ENCODE results near the gene RHBDL3.

Gene RHBDL3

DNA sequence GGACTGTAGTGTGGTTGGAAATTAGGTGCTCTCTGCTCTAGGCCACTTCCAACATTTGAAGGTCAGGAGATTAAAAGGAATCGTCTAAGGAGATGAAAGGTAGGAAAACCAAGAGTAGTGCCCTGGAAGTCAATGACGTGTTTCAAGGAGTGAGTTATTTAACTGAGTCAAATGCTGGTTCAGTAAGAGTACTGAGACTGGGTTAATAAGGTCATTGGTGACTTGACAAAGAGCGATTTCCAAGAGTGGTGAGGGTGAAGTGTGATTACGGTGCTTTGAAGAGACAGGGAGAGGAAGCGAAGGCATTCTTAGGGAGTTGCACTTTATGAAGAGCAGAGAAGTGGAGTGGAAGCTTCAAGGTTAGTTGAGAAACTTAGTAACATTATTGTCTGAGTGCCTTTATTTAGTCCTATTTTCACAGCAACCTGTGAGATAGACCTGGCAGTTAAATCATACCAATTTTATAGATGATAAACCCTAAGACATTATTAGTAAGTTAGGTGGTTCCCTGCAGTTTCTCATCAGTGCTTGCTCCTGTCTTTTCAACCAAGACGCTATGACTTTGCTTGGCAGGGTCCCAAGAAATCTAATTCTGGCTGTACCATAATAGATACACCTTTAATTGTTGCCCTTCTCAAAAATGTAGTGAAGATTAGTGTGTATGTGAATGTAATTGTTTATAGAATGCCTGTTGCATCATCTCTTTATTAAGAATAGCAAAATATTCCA, 90.2 kb downstream of the RHBDL3 start:
- no peaks in the 10 kb centered on the region for H3K27me3 ChIP-seq (ENCODE audit: low read length)
- H3K9me2 ChIP-seq (replicated peaks; ENCODE audit: insufficient read depth, low read length): no peaks in the 10 kb centered on the region
- H3K36me3 ChIP-seq (ENCODE audit: low read length): peaks cover 71% of the 10 kb centered on the region
- no peak overlapping the region for H2AFZ ChIP-seq (ENCODE audit: low read depth, low read length, severe bottlenecking)
- TF ChIP-seq, protein P1, sequence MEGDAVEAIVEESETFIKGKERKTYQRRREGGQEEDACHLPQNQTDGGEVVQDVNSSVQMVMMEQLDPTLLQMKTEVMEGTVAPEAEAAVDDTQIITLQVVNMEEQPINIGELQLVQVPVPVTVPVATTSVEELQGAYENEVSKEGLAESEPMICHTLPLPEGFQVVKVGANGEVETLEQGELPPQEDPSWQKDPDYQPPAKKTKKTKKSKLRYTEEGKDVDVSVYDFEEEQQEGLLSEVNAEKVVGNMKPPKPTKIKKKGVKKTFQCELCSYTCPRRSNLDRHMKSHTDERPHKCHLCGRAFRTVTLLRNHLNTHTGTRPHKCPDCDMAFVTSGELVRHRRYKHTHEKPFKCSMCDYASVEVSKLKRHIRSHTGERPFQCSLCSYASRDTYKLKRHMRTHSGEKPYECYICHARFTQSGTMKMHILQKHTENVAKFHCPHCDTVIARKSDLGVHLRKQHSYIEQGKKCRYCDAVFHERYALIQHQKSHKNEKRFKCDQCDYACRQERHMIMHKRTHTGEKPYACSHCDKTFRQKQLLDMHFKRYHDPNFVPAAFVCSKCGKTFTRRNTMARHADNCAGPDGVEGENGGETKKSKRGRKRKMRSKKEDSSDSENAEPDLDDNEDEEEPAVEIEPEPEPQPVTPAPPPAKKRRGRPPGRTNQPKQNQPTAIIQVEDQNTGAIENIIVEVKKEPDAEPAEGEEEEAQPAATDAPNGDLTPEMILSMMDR (IDR thresholded peaks at IDR 0.05; ENCODE audit: insufficient read depth, low read length, poor library complexity, severe bottlenecking): no peak
- no peak for TF ChIP-seq EZH2phosphoT487 (conservative IDR thresholded peaks at IDR 0.05; ENCODE audit: low read length)
- H3K27ac ChIP-seq (ENCODE audit: low read depth, low read length): no peak overlapping the region
- H3K4me3 ChIP-seq (ENCODE audit: insufficient read depth, low read length, poor library complexity, severe bottlenecking): no peak overlapping the region
- no peak overlapping the region for H3K4me2 ChIP-seq (ENCODE audit: low read depth, low read length, poor library complexity, severe bottlenecking)
- peaks cover 10% of the 10 kb centered on the region; the same call in 1 of the 2 replicates for H3F3A ChIP-seq (ENCODE audit: insufficient read depth)
- H3K9me3 ChIP-seq (ENCODE audit: insufficient read depth, low read length): no peaks in the 10 kb centered on the region
- peaks cover 71% of the 10 kb centered on the region for H4K20me1 ChIP-seq (ENCODE audit: low read depth, low read length)
- no peak overlapping the region for H3K9ac ChIP-seq (ENCODE audit: low read length)
- peaks cover 94% of the 10 kb centered on the region for H3K79me2 ChIP-seq (ENCODE audit: insufficient read depth, low read length)

DNA sequence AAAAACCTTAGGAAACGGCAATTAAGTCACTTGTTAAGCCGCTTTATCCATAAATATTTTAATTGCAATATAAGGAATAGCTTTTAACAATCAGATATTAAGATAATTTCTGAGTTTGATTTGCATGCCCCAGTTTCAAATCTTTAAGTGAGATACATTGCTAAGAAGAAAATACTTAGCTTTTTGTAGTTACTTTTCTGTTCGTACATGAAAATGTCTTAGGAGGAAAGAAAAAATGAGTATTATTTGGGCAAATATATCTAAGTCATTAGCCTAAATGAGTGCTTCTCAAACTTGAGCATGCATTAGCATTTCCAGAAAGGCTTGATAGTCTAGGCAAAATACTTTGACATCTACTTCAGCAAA, 90.7 kb downstream of the RHBDL3 start:
- TF ChIP-seq EZH2phosphoT487 (conservative IDR thresholded peaks at IDR 0.05; ENCODE audit: low read length): no peak
- TF ChIP-seq, protein P1 (IDR thresholded peaks at IDR 0.05; ENCODE audit: insufficient read depth, low read length, poor library complexity, severe bottlenecking): no peak
- Histone ChIP-seq H3K27ac (ENCODE audit: low read depth, low read length) (no peak overlapping the region), H3K9me3 (ENCODE audit: insufficient read depth, low read length) (no peaks in the 10 kb centered on the region), H2AFZ (ENCODE audit: low read depth, low read length, severe bottlenecking) (no peak overlapping the region), H4K20me1 (ENCODE audit: low read depth, low read length) (peaks cover 71% of the 10 kb centered on the region), H3K4me2 (ENCODE audit: low read depth, low read length, poor library complexity, severe bottlenecking) (no peak overlapping the region), H3K9ac (ENCODE audit: low read length) (no peak overlapping the region), H3F3A (ENCODE audit: insufficient read depth) (peaks cover 14% of the 10 kb centered on the region; the same call in 1 of the 2 replicates), H3K4me3 (ENCODE audit: insufficient read depth, low read length, poor library complexity, severe bottlenecking) (no peak overlapping the region), H3K27me3 (ENCODE audit: low read length) (no peaks in the 10 kb centered on the region), H3K79me2 (ENCODE audit: insufficient read depth, low read length) (peaks cover 94% of the 10 kb centered on the region), H3K36me3 (ENCODE audit: low read length) (peaks cover 71% of the 10 kb centered on the region), H3K9me2 (replicated peaks; ENCODE audit: insufficient read depth, low read length) (no peaks in the 10 kb centered on the region)

DNA sequence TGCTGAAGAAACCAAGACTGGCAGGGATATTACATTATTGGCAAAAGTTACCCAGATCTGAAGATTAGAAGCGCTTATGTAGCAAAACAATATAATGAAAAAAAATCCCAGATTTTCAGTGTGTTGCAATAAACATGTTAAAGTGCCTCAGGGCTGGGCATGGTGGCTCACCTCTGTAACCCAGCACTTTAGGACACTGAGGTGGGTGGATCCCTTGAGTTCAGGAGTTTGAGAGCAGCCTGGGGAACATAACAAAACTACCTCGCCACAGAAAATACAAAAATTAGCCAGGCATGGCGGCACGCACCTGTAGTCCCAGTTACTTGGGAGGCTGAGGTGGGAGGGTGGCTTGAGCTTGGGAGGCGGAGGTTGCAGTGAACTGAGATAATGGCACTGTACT, 91.1 kb downstream of the RHBDL3 start:
- Histone ChIP-seq H3K9me3 (ENCODE audit: insufficient read depth, low read length) (no peaks in the 10 kb centered on the region), H3K27ac (ENCODE audit: low read depth, low read length) (no peak overlapping the region), H3K9ac (ENCODE audit: low read length) (no peak overlapping the region), H3K4me3 (ENCODE audit: insufficient read depth, low read length, poor library complexity, severe bottlenecking) (no peak overlapping the region), H3K36me3 (ENCODE audit: low read length) (peaks cover 71% of the 10 kb centered on the region), H3K9me2 (replicated peaks; ENCODE audit: insufficient read depth, low read length) (no peaks in the 10 kb centered on the region), H3F3A (ENCODE audit: insufficient read depth) (peaks cover 15% of the 10 kb centered on the region; the same call in 1 of the 2 replicates), H4K20me1 (ENCODE audit: low read depth, low read length) (peaks cover 71% of the 10 kb centered on the region), H2AFZ (ENCODE audit: low read depth, low read length, severe bottlenecking) (no peak overlapping the region), H3K4me2 (ENCODE audit: low read depth, low read length, poor library complexity, severe bottlenecking) (no peak overlapping the region), H3K27me3 (ENCODE audit: low read length) (no peaks in the 10 kb centered on the region), H3K79me2 (ENCODE audit: insufficient read depth, low read length) (peaks cover 94% of the 10 kb centered on the region)
- no peak for TF ChIP-seq EZH2phosphoT487 (conservative IDR thresholded peaks at IDR 0.05; ENCODE audit: low read length)
- TF ChIP-seq, protein P1 (IDR thresholded peaks at IDR 0.05; ENCODE audit: insufficient read depth, low read length, poor library complexity, severe bottlenecking): no peak

Data from SU-DHL-6 (cell line).